HEK293 (cell line): ENCODE data around the gene SEC61A2.

Source experiments
- IKZF3 ChIP-seq: fragments of 450-650 bp; IDR thresholded peaks from 2 replicates; pipeline ENCODE4 v1.5.0; 2018; ENCODE audit warnings: missing biosample characterization, mild to moderate bottlenecking, missing genetic modification characterization, moderate library complexity
- INSM2 ChIP-seq: fragments of 450-650 bp; formaldehyde crosslinking; IDR thresholded peaks from 2 replicates; pipeline ENCODE4 v1.5.1; 2016; ENCODE audit warnings: missing biosample characterization, missing genetic modification characterization
- KLF1 ChIP-seq: fragments of 450-650 bp; formaldehyde crosslinking; IDR thresholded peaks from 2 replicates; pipeline ENCODE4 v1.5.1; 2016; ENCODE audit warnings: missing biosample characterization, missing genetic modification characterization
- KLF7 ChIP-seq: fragments of 450-650 bp; formaldehyde crosslinking; IDR thresholded peaks from 2 replicates; pipeline ENCODE4 v1.5.1; 2016; ENCODE audit warnings: missing biosample characterization, missing genetic modification characterization, borderline replicate concordance
- KLF8 ChIP-seq: fragments of 450-650 bp; formaldehyde crosslinking; IDR thresholded peaks from 2 replicates; pipeline ENCODE4 v1.5.1; 2016; ENCODE audit warnings: missing biosample characterization, missing genetic modification characterization
- SCRT1 ChIP-seq: fragments of 450-650 bp; formaldehyde crosslinking; IDR thresholded peaks from 2 replicates; pipeline ENCODE4 v1.5.1; 2016; ENCODE audit warnings: missing biosample characterization, missing genetic modification characterization, borderline replicate concordance
- TSHZ1 ChIP-seq: fragments of 450-650 bp; formaldehyde crosslinking; IDR thresholded peaks from 2 replicates; pipeline ENCODE4 v1.5.1; 2016; ENCODE audit warnings: missing biosample characterization, missing genetic modification characterization, borderline replicate concordance
- YY2 ChIP-seq: fragments of 450-650 bp; formaldehyde crosslinking; IDR thresholded peaks from 2 replicates; pipeline ENCODE4 v1.5.1; 2016; ENCODE audit warnings: missing biosample characterization, missing genetic modification characterization
- ZBTB17 ChIP-seq: fragments of 450-650 bp; formaldehyde crosslinking; IDR thresholded peaks from 2 replicates; pipeline ENCODE4 v1.5.1; 2016; ENCODE audit warnings: missing biosample characterization, missing genetic modification characterization
- ZBTB20 ChIP-seq: fragments of 450-650 bp; formaldehyde crosslinking; IDR thresholded peaks from 2 replicates; pipeline ENCODE4 v1.5.1; 2016; ENCODE audit warnings: missing biosample characterization, missing genetic modification characterization
- ZFP3 ChIP-seq: fragments of 450-650 bp; formaldehyde crosslinking; IDR thresholded peaks from 2 replicates; pipeline ENCODE4 v1.5.1; 2016; ENCODE audit warnings: low read depth, missing biosample characterization, missing genetic modification characterization
- ZFP69B ChIP-seq: fragments of 450-650 bp; formaldehyde crosslinking; IDR thresholded peaks from 2 replicates; pipeline ENCODE4 v1.5.1; 2016; ENCODE audit warnings: missing biosample characterization, missing genetic modification characterization
- ZNF221 ChIP-seq: fragments of 450-650 bp; formaldehyde crosslinking; IDR thresholded peaks from 2 replicates; pipeline ENCODE4 v1.5.1; 2017; ENCODE audit warnings: missing biosample characterization, missing genetic modification characterization, borderline replicate concordance
- ZNF26 ChIP-seq: fragments of 450-650 bp; formaldehyde crosslinking; IDR thresholded peaks from 2 replicates; pipeline ENCODE4 v1.5.1; 2016; ENCODE audit warnings: missing biosample characterization, missing genetic modification characterization
- ZNF311 ChIP-seq: fragments of 450-650 bp; formaldehyde crosslinking; IDR thresholded peaks from 2 replicates; pipeline ENCODE4 v1.5.1; 2017; ENCODE audit warnings: missing biosample characterization, missing genetic modification characterization, borderline replicate concordance
- ZNF335 ChIP-seq: fragments of 450-650 bp; formaldehyde crosslinking; conservative IDR thresholded peaks from 2 replicates; pipeline ENCODE4 v1.5.1; 2016; ENCODE audit warnings: missing biosample characterization, missing genetic modification characterization
- ZNF354C ChIP-seq: fragments of 450-650 bp; formaldehyde crosslinking; IDR thresholded peaks from 2 replicates; pipeline ENCODE4 v1.5.1; 2016; ENCODE audit warnings: missing biosample characterization, missing genetic modification characterization, low read depth, borderline replicate concordance
- ZNF580 ChIP-seq: fragments of 450-650 bp; formaldehyde crosslinking; IDR thresholded peaks from 2 replicates; pipeline ENCODE4 v1.5.1; 2016; ENCODE audit warnings: missing biosample characterization, missing genetic modification characterization
- ZNF600 ChIP-seq: fragments of 450-650 bp; formaldehyde crosslinking; IDR thresholded peaks from 2 replicates; pipeline ENCODE4 v1.5.1; 2016; ENCODE audit warnings: missing biosample characterization, missing genetic modification characterization
- ZNF624 ChIP-seq: fragments of 450-650 bp; formaldehyde crosslinking; IDR thresholded peaks from 2 replicates; pipeline ENCODE4 v1.5.1; 2017; ENCODE audit warnings: missing biosample characterization, missing genetic modification characterization
- ZNF791 ChIP-seq: fragments of 450-650 bp; formaldehyde crosslinking; IDR thresholded peaks from 2 replicates; pipeline ENCODE4 v1.5.1; 2016; ENCODE audit warnings: missing biosample characterization, missing genetic modification characterization
- ZNF837 ChIP-seq: fragments of 450-650 bp; formaldehyde crosslinking; IDR thresholded peaks from 2 replicates; pipeline ENCODE4 v1.5.1; 2016; ENCODE audit warnings: missing biosample characterization, missing genetic modification characterization
- TF ChIP-seq, protein P1 (sequence below): fragments of 450-650 bp; formaldehyde crosslinking; IDR thresholded peaks from 2 replicates; pipeline ENCODE4 v1.5.1; 2016; ENCODE audit warnings: missing biosample characterization, missing genetic modification characterization
- TF ChIP-seq, protein P2 (sequence below): fragments of 450-650 bp; formaldehyde crosslinking; optimal IDR thresholded peaks from 2 replicates; pipeline ENCODE3; 2016; ENCODE audit warnings: missing biosample characterization, mild to moderate bottlenecking, missing genetic modification characterization
- TF ChIP-seq, protein P3 (sequence below): fragments of 450-650 bp; formaldehyde crosslinking; IDR thresholded peaks from 2 replicates; pipeline ENCODE4 v1.5.1; 2016; ENCODE audit warnings: missing biosample characterization, missing genetic modification characterization

SEC61A2 gene

GRCh38 chr10:12129222-12130111, at the start of gene SEC61A2 (continued):
- TF ChIP-seq TSHZ1 (tag by site-specific recombination) (no peak), IKZF3 (tag by site-specific recombination) (no peak), ZNF354C (tag by site-specific recombination) (no peak), ZNF837 (tag by site-specific recombination) (no peak), ZFP3 (tag by site-specific recombination) (no peak), KLF1 (tag by site-specific recombination) (peak; percentile 44; the same call in 1 of the 2 replicates), ZNF624 (tag by site-specific recombination) (no peak), ZNF791 (tag by site-specific recombination) (0 out of 2 replicates have a peak, but pooled peaks have one; percentile 33), SCRT1 (tag by site-specific recombination) (no peak), YY2 (tag by site-specific recombination) (no peak), ZBTB20 (tag by site-specific recombination) (peak; percentile 81), KLF8 (peak; percentile 43; the same call in 1 of the 2 replicates), ZNF311 (tag by site-specific recombination) (no peak), ZNF600 (tag by site-specific recombination) (no peak), ZNF580 (tag by site-specific recombination) (no peak; the same call in 1 of the 2 replicates), ZNF335 (tag by site-specific recombination) (peak; percentile 71), INSM2 (tag by site-specific recombination) (peak; percentile 25; the same call in 1 of the 2 replicates), ZFP69B (tag by site-specific recombination) (0 out of 2 replicates have a peak, but pooled peaks have one; percentile 12), ZNF221 (tag by site-specific recombination) (no peak), KLF7 (tag by site-specific recombination) (peak; percentile 44; the same call in 1 of the 2 replicates), ZBTB17 (tag by site-specific recombination) (no peak), ZNF26 (no peak)
- TF ChIP-seq, protein P1, sequence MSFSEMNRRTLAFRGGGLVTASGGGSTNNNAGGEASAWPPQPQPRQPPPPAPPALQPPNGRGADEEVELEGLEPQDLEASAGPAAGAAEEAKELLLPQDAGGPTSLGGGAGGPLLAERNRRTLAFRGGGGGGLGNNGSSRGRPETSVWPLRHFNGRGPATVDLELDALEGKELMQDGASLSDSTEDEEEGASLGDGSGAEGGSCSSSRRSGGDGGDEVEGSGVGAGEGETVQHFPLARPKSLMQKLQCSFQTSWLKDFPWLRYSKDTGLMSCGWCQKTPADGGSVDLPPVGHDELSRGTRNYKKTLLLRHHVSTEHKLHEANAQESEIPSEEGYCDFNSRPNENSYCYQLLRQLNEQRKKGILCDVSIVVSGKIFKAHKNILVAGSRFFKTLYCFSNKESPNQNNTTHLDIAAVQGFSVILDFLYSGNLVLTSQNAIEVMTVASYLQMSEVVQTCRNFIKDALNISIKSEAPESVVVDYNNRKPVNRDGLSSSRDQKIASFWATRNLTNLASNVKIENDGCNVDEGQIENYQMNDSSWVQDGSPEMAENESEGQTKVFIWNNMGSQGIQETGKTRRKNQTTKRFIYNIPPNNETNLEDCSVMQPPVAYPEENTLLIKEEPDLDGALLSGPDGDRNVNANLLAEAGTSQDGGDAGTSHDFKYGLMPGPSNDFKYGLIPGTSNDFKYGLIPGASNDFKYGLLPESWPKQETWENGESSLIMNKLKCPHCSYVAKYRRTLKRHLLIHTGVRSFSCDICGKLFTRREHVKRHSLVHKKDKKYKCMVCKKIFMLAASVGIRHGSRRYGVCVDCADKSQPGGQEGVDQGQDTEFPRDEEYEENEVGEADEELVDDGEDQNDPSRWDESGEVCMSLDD (tag by site-specific recombination) = no peak; the same call in 1 of the 2 replicates
- TF ChIP-seq, protein P2, sequence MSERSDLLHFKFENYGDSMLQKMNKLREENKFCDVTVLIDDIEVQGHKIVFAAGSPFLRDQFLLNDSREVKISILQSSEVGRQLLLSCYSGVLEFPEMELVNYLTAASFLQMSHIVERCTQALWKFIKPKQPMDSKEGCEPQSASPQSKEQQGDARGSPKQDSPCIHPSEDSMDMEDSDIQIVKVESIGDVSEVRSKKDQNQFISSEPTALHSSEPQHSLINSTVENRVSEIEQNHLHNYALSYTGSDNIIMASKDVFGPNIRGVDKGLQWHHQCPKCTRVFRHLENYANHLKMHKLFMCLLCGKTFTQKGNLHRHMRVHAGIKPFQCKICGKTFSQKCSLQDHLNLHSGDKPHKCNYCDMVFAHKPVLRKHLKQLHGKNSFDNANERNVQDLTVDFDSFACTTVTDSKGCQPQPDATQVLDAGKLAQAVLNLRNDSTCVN (tag by site-specific recombination) = peak; percentile 83
- TF ChIP-seq, protein P3, sequence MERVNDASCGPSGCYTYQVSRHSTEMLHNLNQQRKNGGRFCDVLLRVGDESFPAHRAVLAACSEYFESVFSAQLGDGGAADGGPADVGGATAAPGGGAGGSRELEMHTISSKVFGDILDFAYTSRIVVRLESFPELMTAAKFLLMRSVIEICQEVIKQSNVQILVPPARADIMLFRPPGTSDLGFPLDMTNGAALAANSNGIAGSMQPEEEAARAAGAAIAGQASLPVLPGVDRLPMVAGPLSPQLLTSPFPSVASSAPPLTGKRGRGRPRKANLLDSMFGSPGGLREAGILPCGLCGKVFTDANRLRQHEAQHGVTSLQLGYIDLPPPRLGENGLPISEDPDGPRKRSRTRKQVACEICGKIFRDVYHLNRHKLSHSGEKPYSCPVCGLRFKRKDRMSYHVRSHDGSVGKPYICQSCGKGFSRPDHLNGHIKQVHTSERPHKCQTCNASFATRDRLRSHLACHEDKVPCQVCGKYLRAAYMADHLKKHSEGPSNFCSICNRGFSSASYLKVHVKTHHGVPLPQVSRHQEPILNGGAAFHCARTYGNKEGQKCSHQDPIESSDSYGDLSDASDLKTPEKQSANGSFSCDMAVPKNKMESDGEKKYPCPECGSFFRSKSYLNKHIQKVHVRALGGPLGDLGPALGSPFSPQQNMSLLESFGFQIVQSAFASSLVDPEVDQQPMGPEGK = peak; percentile 68
